SW480 (cell line): Measurements from ENCODE around the gene FCSK.
"Not testable (repeated sequence)": the region's sequence is repeated elsewhere in the genome, so short reads cannot be mapped to it uniquely, and the experiment has no call there.

ENCODE experiments used
- DNase-seq: peaks from one replicate; pipeline ENCODE4 v3.0.0-alpha.2; 2016; ENCODE audit warnings: low spot score

FCSK gene

GRCh38 chr16:70454222-70455034 is at the start of gene FCSK:
FCSK (plus strand) TSS chr16:70454595; CDS start chr16:70463191, 8,596 bp downstream.
- DNase-seq, result peak; percentile 72

GRCh38 chr16:70406104-70406503 is 48.3 kb upstream of the FCSK start:
- DNase-seq, result not testable (repeated sequence)

GRCh38 chr16:70407811-70408274 is 46.6 kb upstream of the FCSK start:
- DNase-seq, result no peak

GRCh38 chr16:70410734-70411133 is 43.7 kb upstream of the FCSK start:
- DNase-seq, result no peak

- DNase-seq, result no peak
Observed at GRCh38 chr16:70412385-70412784, 42.0 kb upstream of the FCSK start.

GRCh38 chr16:70413572-70413971 is 40.8 kb upstream of the FCSK start:
- DNase-seq, result not testable (repeated sequence)

- DNase-seq, result no peak
Observed at GRCh38 chr16:70416748-70417616, 37.4 kb upstream of the FCSK start.

GRCh38 chr16:70417661-70418060 is 36.7 kb upstream of the FCSK start:
- no peak for DNase-seq

GRCh38 chr16:70418274-70418992 is 36.0 kb upstream of the FCSK start:
- no peak for DNase-seq

- DNase-seq, result no peak
Observed at GRCh38 chr16:70418993-70419318, 35.4 kb upstream of the FCSK start.

- DNase-seq, result no peak
Observed at GRCh38 chr16:70419384-70420327, 34.7 kb upstream of the FCSK start.

GRCh38 chr16:70421014-70421413 is 33.4 kb upstream of the FCSK start:
- DNase-seq, result no peak

- DNase-seq, result no peak
Observed at GRCh38 chr16:70421473-70422311, 32.7 kb upstream of the FCSK start.

GRCh38 chr16:70422543-70422942 is 31.9 kb upstream of the FCSK start:
- DNase-seq, result no peak

GRCh38 chr16:70427786-70428177 is 26.6 kb upstream of the FCSK start:
- no peak for DNase-seq

- peak; percentile 81 for DNase-seq
Observed at GRCh38 chr16:70428178-70428998, 26.0 kb upstream of the FCSK start.

GRCh38 chr16:70429888-70430666 is 24.3 kb upstream of the FCSK start:
- DNase-seq, result no peak

GRCh38 chr16:70430667-70431536 is 23.5 kb upstream of the FCSK start:
- DNase-seq, result no peak
